ENCODE measurements around the gene CACNA1G.
A peak's percentile ranks its signal among the peaks of the same experiment; 100 is the strongest.

CACNA1G gene

DNA sequence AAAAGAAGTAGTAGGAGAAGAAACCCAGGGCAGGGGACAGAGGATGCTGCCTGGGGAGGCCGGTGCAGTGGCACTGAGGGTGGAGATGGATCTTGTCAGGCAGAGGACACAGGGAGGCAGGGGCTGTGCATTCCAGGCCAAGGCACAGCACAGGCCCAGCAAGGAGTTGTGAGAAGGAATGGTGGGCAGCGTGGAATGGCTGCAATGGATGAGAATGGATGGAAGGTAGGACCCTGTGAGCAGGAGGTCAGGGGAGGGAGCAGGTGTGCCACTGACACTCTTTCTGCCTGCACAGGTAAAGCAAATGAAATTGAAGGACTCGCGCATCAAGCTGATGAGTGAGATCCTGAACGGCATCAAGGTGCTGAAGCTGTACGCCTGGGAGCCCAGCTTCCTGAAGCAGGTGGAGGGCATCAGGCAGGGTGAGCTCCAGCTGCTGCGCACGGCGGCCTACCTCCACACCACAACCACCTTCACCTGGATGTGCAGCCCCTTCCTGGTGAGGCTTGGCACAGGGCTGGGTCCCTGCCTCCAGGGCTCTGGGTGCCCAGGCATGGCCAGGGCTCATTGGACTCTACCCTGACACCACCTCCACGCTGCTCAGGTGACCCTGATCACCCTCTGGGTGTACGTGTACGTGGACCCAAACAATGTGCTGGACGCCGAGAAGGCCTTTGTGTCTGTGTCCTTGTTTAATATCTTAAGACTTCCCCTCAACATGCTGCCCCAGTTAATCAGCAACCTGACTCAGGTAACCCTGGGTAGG, 106.9 kb downstream of the CACNA1G start:
- no peak for DNase-seq (ENCODE audit: low spot score)
- FAIRE-seq, result no peak

DNA sequence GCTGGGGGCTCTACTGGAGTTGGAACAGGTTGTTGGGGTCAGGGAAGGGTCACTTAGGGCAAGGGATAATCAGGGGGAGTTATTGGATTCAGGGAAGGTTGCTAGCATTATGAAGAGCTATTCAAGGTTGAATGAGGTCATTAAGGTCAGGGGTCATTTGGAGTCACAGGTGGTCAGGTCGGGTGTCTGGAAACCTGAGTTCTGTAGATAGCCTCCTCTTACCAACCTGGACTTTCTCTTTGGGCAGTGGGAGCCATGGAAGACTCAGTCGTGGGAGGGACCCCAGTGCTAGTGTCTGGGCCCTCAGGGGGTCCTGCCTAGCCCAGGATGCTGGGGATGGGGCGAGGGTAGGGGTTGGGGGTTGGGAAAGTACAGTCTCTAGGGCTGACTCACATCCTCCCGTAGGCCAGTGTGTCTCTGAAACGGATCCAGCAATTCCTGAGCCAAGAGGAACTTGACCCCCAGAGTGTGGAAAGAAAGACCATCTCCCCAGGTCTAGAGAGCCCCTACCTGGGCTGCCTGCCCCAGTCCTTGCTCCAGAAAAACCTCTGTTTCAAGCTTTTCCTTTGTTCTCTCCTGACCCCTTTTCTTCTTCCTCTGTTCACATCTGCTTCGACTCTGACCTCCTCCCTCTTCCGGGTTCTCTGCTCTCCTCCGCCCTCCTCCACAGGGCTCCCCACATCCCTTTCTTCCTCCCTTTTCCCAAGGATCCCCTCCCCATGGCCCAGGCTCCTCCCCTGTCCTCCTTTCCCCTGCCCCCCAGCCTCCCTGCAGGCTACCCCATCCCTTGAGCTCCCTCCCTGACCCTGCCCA, 107.7 kb downstream of the CACNA1G start:
- DNase-seq (ENCODE audit: low spot score), result peak; percentile 53
- no peak for FAIRE-seq

GRCh38 chr17:50668838-50669581, 108.5 kb downstream of the CACNA1G start:
- FAIRE-seq (no peak), DNase-seq (ENCODE audit: low spot score) (no peak)

- FAIRE-seq (peak; percentile 17), DNase-seq (ENCODE audit: low spot score) (no peak)
Observed at GRCh38 chr17:50672071-50672470, 111.6 kb downstream of the CACNA1G start.

DNA sequence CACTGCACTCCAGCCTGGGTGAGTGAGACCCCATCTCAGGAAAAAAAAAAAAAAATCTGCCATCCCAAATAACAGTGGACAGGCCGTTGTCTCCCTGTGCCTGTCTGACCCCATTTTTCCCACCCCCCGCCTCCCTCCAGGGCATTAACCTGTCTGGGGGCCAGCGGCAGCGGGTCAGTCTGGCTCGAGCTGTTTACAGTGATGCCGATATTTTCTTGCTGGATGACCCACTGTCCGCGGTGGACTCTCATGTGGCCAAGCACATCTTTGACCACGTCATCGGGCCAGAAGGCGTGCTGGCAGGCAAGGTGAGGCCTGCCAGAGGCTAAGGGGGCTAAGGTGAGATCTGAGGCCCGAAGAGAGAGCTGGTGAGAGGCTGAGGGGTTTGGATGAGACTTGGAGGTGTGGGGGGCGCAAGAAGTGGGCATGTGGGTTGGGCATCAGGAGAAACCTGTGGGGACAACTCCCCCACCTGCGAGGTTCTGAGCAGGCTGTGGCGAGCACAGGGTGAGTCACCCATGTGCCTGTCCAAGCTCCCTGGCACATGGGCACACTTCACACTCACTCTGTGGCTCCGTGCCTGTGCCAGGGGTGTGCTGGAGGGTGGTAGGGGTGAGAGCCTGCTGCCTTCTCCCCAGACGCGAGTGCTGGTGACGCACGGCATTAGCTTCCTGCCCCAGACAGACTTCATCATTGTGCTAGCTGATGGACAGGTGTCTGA, 112.5 kb downstream of the CACNA1G start:
- FAIRE-seq (no peak), DNase-seq (ENCODE audit: low spot score) (no peak)

DNA sequence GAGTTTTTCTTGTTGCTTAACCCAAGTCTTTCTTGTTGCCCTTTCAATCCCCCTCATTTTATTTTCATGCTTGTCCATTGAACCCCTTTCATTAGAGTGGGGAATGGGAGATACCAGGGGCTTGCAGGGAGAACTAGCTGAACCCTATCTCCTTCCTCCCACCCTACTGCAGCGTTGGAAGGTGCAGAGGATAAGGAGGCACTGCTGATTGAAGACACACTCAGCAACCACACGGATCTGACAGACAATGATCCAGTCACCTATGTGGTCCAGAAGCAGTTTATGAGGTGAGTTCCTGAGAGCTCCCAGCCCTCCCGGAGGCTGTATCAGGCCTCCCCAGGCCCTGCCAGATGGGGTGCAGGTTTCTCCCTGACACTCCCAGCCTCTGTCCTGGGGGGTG, 114.7 kb downstream of the CACNA1G start:
- FAIRE-seq, result no peak
- no peak for DNase-seq (ENCODE audit: low spot score)

GRCh38 chr17:50675627-50676026, 115.1 kb downstream of the CACNA1G start:
- FAIRE-seq (no peak), DNase-seq (ENCODE audit: low spot score) (no peak)

GRCh38 chr17:50676065-50676975, 115.8 kb downstream of the CACNA1G start:
- no peak for DNase-seq (ENCODE audit: low spot score)
- peak; percentile 88 for FAIRE-seq
